H9 (cell line): Measurements from ENCODE around the gene OR2A5. TPM values are rescaled to one million over a fixed set of nuclear protein-coding genes. Genes with fewer than 3 reads are reported as not detected.

Source experiments
- DNase-seq: peaks from one replicate; pipeline ENCODE4 v3.0.0-alpha.2; 2017
- H2AFZ ChIP-seq: one replicate; pipeline ENCODE4 v1.6.1; 2013; ENCODE audit warnings: mild to moderate bottlenecking, low read length, control low read depth, moderate library complexity
- H2AK5ac ChIP-seq: 2 replicates; pipeline ENCODE4 v1.6.1; 2013; ENCODE audit warnings: low read length, control low read depth, mixed read lengths; ENCODE audit not compliant: insufficient read length
- H2BK120ac ChIP-seq: one replicate; pipeline ENCODE4 v1.6.1; 2013; ENCODE audit warnings: low read depth, mild to moderate bottlenecking, low read length, control low read depth, inconsistent platforms; ENCODE audit not compliant: poor library complexity, severe bottlenecking
- H2BK12ac ChIP-seq: 2 replicates; pipeline ENCODE4 v1.6.1; 2013; ENCODE audit warnings: low read length, control low read depth, mixed read lengths, low read depth; ENCODE audit not compliant: insufficient read length
- H2BK15ac ChIP-seq: 2 replicates; pipeline ENCODE4 v1.6.1; 2013; ENCODE audit warnings: low read depth, low read length, control low read depth
- H2BK20ac ChIP-seq: one replicate; pipeline ENCODE4 v1.6.1; 2013; ENCODE audit warnings: low read depth, mild to moderate bottlenecking, low read length, control low read depth, inconsistent platforms; ENCODE audit not compliant: poor library complexity, severe bottlenecking
- H2BK5ac ChIP-seq: 2 replicates; pipeline ENCODE4 v1.6.1; 2013; ENCODE audit warnings: low read length, control low read depth, mixed read lengths; ENCODE audit not compliant: insufficient read length
- H3K14ac ChIP-seq: 2 replicates; pipeline ENCODE4 v1.6.1; 2013; ENCODE audit warnings: low read length, control low read depth; ENCODE audit not compliant: insufficient read depth
- H3K18ac ChIP-seq: 2 replicates; pipeline ENCODE4 v1.6.1; 2013; ENCODE audit warnings: low read depth, mild to moderate bottlenecking, mixed read lengths, low read length, control low read depth; ENCODE audit not compliant: insufficient read length
- H3K23ac ChIP-seq: 2 replicates; pipeline ENCODE4 v1.6.1; 2013; ENCODE audit warnings: low read length, control low read depth, mixed read lengths, low read depth; ENCODE audit not compliant: insufficient read length
- H3K23me2 ChIP-seq: 2 replicates; pipeline ENCODE4 v1.6.1; 2013; ENCODE audit warnings: low read depth, mild to moderate bottlenecking, mixed read lengths, low read length, control low read depth; ENCODE audit not compliant: insufficient read length, poor library complexity, severe bottlenecking
- H3K27ac ChIP-seq: 2 replicates; pipeline ENCODE4 v1.5.1; 2013; ENCODE audit warnings: low read length, control low read depth, mixed read lengths, low read depth; ENCODE audit not compliant: insufficient read length
- H3K27me3 ChIP-seq: 2 replicates; pipeline ENCODE4 v1.6.1; 2013; ENCODE audit warnings: low read length, control low read depth, inconsistent platforms; ENCODE audit not compliant: insufficient read depth
- H3K4ac ChIP-seq: 2 replicates; pipeline ENCODE4 v1.6.1; 2013; ENCODE audit warnings: low read depth, mild to moderate bottlenecking, control low read depth, inconsistent platforms, low read length, moderate library complexity
- H3K4me1 ChIP-seq: 2 replicates; pipeline ENCODE4 v1.6.1; 2013; ENCODE audit warnings: low read length, control low read depth, inconsistent platforms; ENCODE audit not compliant: insufficient read depth
- H3K4me2 ChIP-seq: 2 replicates; pipeline ENCODE4 v1.6.1; 2013; ENCODE audit warnings: low read length, control low read depth, mixed read lengths; ENCODE audit not compliant: insufficient read length, insufficient read depth
- H3K56ac ChIP-seq: 2 replicates; pipeline ENCODE4 v1.6.1; 2013; ENCODE audit warnings: low read depth, mild to moderate bottlenecking, mixed read lengths, low read length, control low read depth; ENCODE audit not compliant: insufficient read length
- H3K79me1 ChIP-seq: 2 replicates; pipeline ENCODE4 v1.6.1; 2013; ENCODE audit warnings: low read depth, mild to moderate bottlenecking, moderate library complexity, low read length, control low read depth, inconsistent platforms; ENCODE audit not compliant: insufficient read depth, poor library complexity, severe bottlenecking
- H3K79me2 ChIP-seq: 2 replicates; pipeline ENCODE4 v1.6.1; 2013; ENCODE audit warnings: low read length, control low read depth, inconsistent platforms; ENCODE audit not compliant: insufficient read depth
- H3K9ac ChIP-seq: 2 replicates; pipeline ENCODE4 v1.6.1; 2013; ENCODE audit warnings: low read length, control low read depth, mixed read lengths; ENCODE audit not compliant: insufficient read length; ENCODE audit errors: extremely low read depth
- H3K9me3 ChIP-seq: one replicate; pipeline ENCODE4 v1.6.1; 2013; ENCODE audit warnings: low read depth, low read length, inconsistent platforms; ENCODE audit not compliant: control insufficient read depth
- H3T11ph ChIP-seq: one replicate; pipeline ENCODE4 v1.6.1; 2013; ENCODE audit warnings: mild to moderate bottlenecking, low read length, control low read depth, inconsistent platforms
- H4K20me1 ChIP-seq: one replicate; pipeline ENCODE4 v1.6.1; 2013; ENCODE audit not compliant: control insufficient read depth, insufficient read length, insufficient read depth
- H4K5ac ChIP-seq: 2 replicates; pipeline ENCODE4 v1.6.1; 2013; ENCODE audit warnings: low read depth, mild to moderate bottlenecking, mixed read lengths, low read length, control low read depth; ENCODE audit not compliant: insufficient read length
- H4K8ac ChIP-seq: replicated peaks from 2 replicates; pipeline ENCODE4 v1.6.1; 2013; ENCODE audit warnings: low read length, control low read depth, mixed read lengths, low read depth; ENCODE audit not compliant: insufficient read length
- H4K91ac ChIP-seq: 2 replicates; pipeline ENCODE4 v1.6.1; 2013; ENCODE audit warnings: low read depth, mild to moderate bottlenecking, moderate library complexity, mixed read lengths, low read length, control low read depth; ENCODE audit not compliant: insufficient read length
- H3K27ac Mint-ChIP-seq, 3 experiments: 2 replicates in 2 of 3; 3 replicates in 1 of 3; pipeline ENCODE4 v1.8.0; 2020 to 2021; ENCODE audit warnings: mixed read lengths in 3 of 3, mild to moderate bottlenecking in 1 of 3, moderate library complexity in 1 of 3
- H3K27me3 Mint-ChIP-seq: 2 replicates; pipeline ENCODE4 v1.8.0; 2021; ENCODE audit warnings: low read depth, mild to moderate bottlenecking, moderate library complexity, mixed read lengths
- H3K36me3 Mint-ChIP-seq, 3 experiments: 2 replicates in 2 of 3; 3 replicates in 1 of 3; pipeline ENCODE4 v1.8.0; 2020 to 2021; ENCODE audit warnings: low read depth in 3 of 3, mixed read lengths in 3 of 3; ENCODE audit not compliant: insufficient read depth in 1 of 3
- H3K4me1 Mint-ChIP-seq, 2 experiments: 2 replicates each; pipeline ENCODE4 v1.8.0; 2020; ENCODE audit warnings: mixed read lengths in 2 of 2
- H3K4me3 Mint-ChIP-seq, 2 experiments: 2 replicates in 1 of 2; 3 replicates in 1 of 2; pipeline ENCODE4 v1.8.0; 2020 to 2021; ENCODE audit warnings: mild to moderate bottlenecking in 2 of 2, mixed read lengths in 2 of 2, moderate library complexity in 1 of 2
- H3K9me3 Mint-ChIP-seq, 2 experiments: 2 replicates in 1 of 2; 3 replicates in 1 of 2; pipeline ENCODE4 v1.8.0; 2020; ENCODE audit warnings: mild to moderate bottlenecking in 2 of 2, mixed read lengths in 2 of 2, moderate library complexity in 1 of 2
- CTCF ChIP-seq: fragments of 200-600 bp; sonication (generic); conservative IDR thresholded peaks from 3 replicates; pipeline ENCODE4 v1.8.0; 2021; ENCODE audit warnings: antibody characterized with exemption, mild to moderate bottlenecking
- WGBS: extraction: QIAGEN DNeasy Blood & Tissue Kit; methylation state at CpG from one replicate; pipeline ENCODE4 v1.1.7; 2013; ENCODE audit warnings: missing lambda C conversion rate, low lambda C conversion rate, mixed read lengths; ENCODE audit not compliant: insufficient read length; ENCODE audit errors: extremely low coverage; 5-methylcytosine and 5-hydroxymethylcytosine counted together
- total RNA-seq: library from RNA; stranded (reverse); gene quantifications from 2 replicates; pipeline ENCODE4 v1.2.1, GENCODE V29; 2021

The OR2A5 gene
- total RNA-seq, 1 experiment from 2014 or later, result not detected

- no peaks in the 10 kb centered on the region for H4K20me1 ChIP-seq
- H4K8ac ChIP-seq, result no peak overlapping the region
- no peaks in the 10 kb centered on the region for H3K23me2 ChIP-seq
- no peak overlapping the region for H2BK12ac ChIP-seq
- no peak overlapping the region for H2BK20ac ChIP-seq
- H3K18ac ChIP-seq, result no peak overlapping the region
- no peak overlapping the region for H2BK120ac ChIP-seq
- no peaks in the 10 kb centered on the region for H3K4me1 ChIP-seq
- TF ChIP-seq CTCF, result no peak
- no peak overlapping the region for H3K14ac ChIP-seq
- no peak overlapping the region for H3K4me3 Mint-ChIP-seq
- no peak overlapping the region for H2BK5ac ChIP-seq
- no peaks in the 10 kb centered on the region; a peak in 1 of 4 replicates for H3K4me1 Mint-ChIP-seq
- no peak overlapping the region for H2AFZ ChIP-seq
- H3K79me1 ChIP-seq, result no peaks in the 10 kb centered on the region
- H3K9me3 ChIP-seq, result no peaks in the 10 kb centered on the region
- H3K36me3 Mint-ChIP-seq, result no peaks in the 10 kb centered on the region
- H3K4ac ChIP-seq, result no peak overlapping the region
- no peak for DNase-seq
- H2AK5ac ChIP-seq, result no peak overlapping the region
- H3K27me3 ChIP-seq, result no peaks in the 10 kb centered on the region
- H3K56ac ChIP-seq, result no peak overlapping the region
- no peak overlapping the region for H4K91ac ChIP-seq
- H3K27ac ChIP-seq, result no peak overlapping the region
- no peak overlapping the region for H3K9ac ChIP-seq
- no peaks in the 10 kb centered on the region for H3K27me3 Mint-ChIP-seq
- no peaks in the 10 kb centered on the region for H3K9me3 Mint-ChIP-seq
- no peak overlapping the region for H3K23ac ChIP-seq
- H4K5ac ChIP-seq, result no peak overlapping the region
- no peak overlapping the region for H3K27ac Mint-ChIP-seq
- H3K4me2 ChIP-seq, result no peak overlapping the region
- no peaks in the 10 kb centered on the region for H3K79me2 ChIP-seq
- no CpG with 5 or more reads among the region's 1 CpG for WGBS
- H2BK15ac ChIP-seq, result no peak overlapping the region
- no peak overlapping the region for H3T11ph ChIP-seq
These were observed 12.4 kb upstream of the OR2A5 start for GRCh38 chr7:144036302-144036885.
